Mammary epithelial cell (primary cell): Measurements from ENCODE around the gene GALNTL6.

Experiments
- CTCF ChIP-seq, 2 donors: IDR thresholded peaks in 1 of 2; conservative IDR thresholded peaks in 1 of 2; 2 replicates each; pipeline ENCODE4 v1.5.1; 2011 to 2012; ENCODE audit warnings: inconsistent platforms in 2 of 2, low read length in 2 of 2, mild to moderate bottlenecking in 2 of 2, control low read depth in 1 of 2, low read depth in 1 of 2; ENCODE audit not compliant: insufficient read depth in 1 of 2; ENCODE audit errors: extremely low read depth in 1 of 2
- EZH2 ChIP-seq: IDR thresholded peaks from 2 replicates; pipeline ENCODE4 v1.6.1; 2012; ENCODE audit warnings: low read length, inconsistent platforms, borderline replicate concordance

- TF ChIP-seq CTCF (conservative IDR thresholded peaks at IDR 0.05 in 1 of 2, IDR thresholded peaks at IDR 0.05 in 1 of 2; ENCODE audit: extremely low read depth in 1 of 2, insufficient read depth in 1 of 2, low read depth in 1 of 2, low read length in 2 of 2), result no peak
- no peak for TF ChIP-seq EZH2
Observed at GRCh38 chr4:172188248-172188988, 375.2 kb downstream of the GALNTL6 start.
